Measurements from ENCODE around the gene GPR108. TPM values are rescaled to one million over a fixed set of nuclear protein-coding genes. Genes with fewer than 3 reads are reported as not detected.

GPR108 gene
- total and polyA plus RNA-seq, 2 of the 13 experiments (the other 11 are each of a cell fraction or from before 2014, with no cell fraction given) = 36.4 to 63.0 TPM

GRCh38 chr19:6725513-6726231 lies 11.7 kb downstream of the GPR108 start:
- BruUV-seq (replicated peaks) = no TSS peak
- Histone ChIP-seq H2AFZ (ENCODE audit: low read length) (no peak overlapping the region), H3K4me1 (ENCODE audit: insufficient read depth, low read length) (peaks cover 95% of the 10 kb centered on the region), H3K9ac (ENCODE audit: insufficient read depth, low read depth, low read length) (peak overlapping the region; percentile 70), H3K27ac (ENCODE audit: extremely low read length, insufficient read depth, low read length) (peak overlapping the region; percentile 90), H3K4me3 (replicated peaks in 1 of 3; ENCODE audit: insufficient read depth in 1 of 3, low read depth in 2 of 3, low read length in 3 of 3) (peak overlapping the region in 2 of 3 experiments; percentile 33 to 58; a peak in 2 of 6 replicates), H3K27me3 (ENCODE audit: control insufficient read depth in 1 of 2, insufficient read depth in 2 of 2, low read length in 2 of 2) (no peaks in the 10 kb centered on the region), H3K36me3 (replicated peaks in 1 of 2; ENCODE audit: control insufficient read depth in 1 of 2, insufficient read depth in 2 of 2, low read length in 2 of 2) (no peaks in the 10 kb centered on the region), H3K4me2 (ENCODE audit: low read depth, low read length) (peak overlapping the region; percentile 90), H3K79me2 (ENCODE audit: insufficient read depth, low read length) (peaks cover 6% of the 10 kb centered on the region), H3K9me3 (ENCODE audit: low read length) (no peaks in the 10 kb centered on the region), H4K20me1 (ENCODE audit: insufficient read depth, low read length) (no peaks in the 10 kb centered on the region)
- WGBS (ENCODE audit: low lambda C conversion rate) = 50% methylated on average over 16 of the region's 16 CpGs
- in situ Hi-C loops (cut with HindIII; ENCODE audit: extremely low pct_ligation_motif_present, low pct_unique_long_range_greater_than_20kb) = no loop called here
- ChIA-PET CTCF (ENCODE audit: low intra/inter-chr PET ratio, low total read pairs) (no interaction called here), POLR2A (interaction anchor here (0.6 to 8.0 kb wide), 10 partner anchors 10 to 353 kb away, joined by 3 to 278 read pairs (median 4); partner anchors contain the start of genes ALKBH7 and GPR108)
- intact Hi-C loops (cut with micrococcal nuclease; ENCODE audit: unreplicated experiment) = no loop called here
- peak; percentile 88 for DNase-seq (ENCODE audit: low spot score)
- peak; percentile 55 for ATAC-seq
- FAIRE-seq = peak; percentile 96
- TF ChIP-seq PAXIP1 (CRISPR knock-in tag; conservative IDR thresholded peaks at IDR 0.05) = peak; percentile 89
- peak in 1 of 2 experiments; percentile 42; a peak in 2 of 4 replicates for TF ChIP-seq POLR2A (IDR thresholded peaks at IDR 0.05; ENCODE audit: insufficient read depth in 1 of 2, low read depth in 2 of 2, low read length in 2 of 2)
- TF ChIP-seq ZFX (CRISPR knock-in tag; IDR thresholded peaks at IDR 0.05; ENCODE audit: low read depth) = peak; percentile 30; the same call in 1 of the 2 replicates
- peak; percentile 56 for TF ChIP-seq ARID5B (CRISPR knock-in tag; IDR thresholded peaks at IDR 0.05)
- TF ChIP-seq ATF7 (IDR thresholded peaks at IDR 0.05) = no peak
- TF ChIP-seq ATF7 (CRISPR knock-in tag; IDR thresholded peaks at IDR 0.05) = no peak
- TF ChIP-seq BRD4 (CRISPR knock-in tag; IDR thresholded peaks at IDR 0.05) = 0 out of 2 replicates have a peak, but pooled peaks have one; percentile 17
- peak; percentile 88 for TF ChIP-seq RXRB (CRISPR knock-in tag; IDR thresholded peaks at IDR 0.05; ENCODE audit: borderline replicate concordance)
- TF ChIP-seq NFE2L1 (CRISPR knock-in tag; IDR thresholded peaks at IDR 0.05; ENCODE audit: borderline replicate concordance) = no peak
- no peak for TF ChIP-seq ZNF629 (CRISPR knock-in tag; conservative IDR thresholded peaks at IDR 0.05)
- no peak for TF ChIP-seq IRF9 (CRISPR knock-in tag; IDR thresholded peaks at IDR 0.05; ENCODE audit: borderline replicate concordance)
- no peak for TF ChIP-seq ATF3 (CRISPR knock-in tag; IDR thresholded peaks at IDR 0.05)
- TF ChIP-seq MATR3 (CRISPR knock-in tag; IDR thresholded peaks at IDR 0.05) = no peak
- 0 out of 2 replicates have a peak, but pooled peaks have one; percentile 29 for TF ChIP-seq KAT8 (CRISPR knock-in tag; IDR thresholded peaks at IDR 0.05)
- TF ChIP-seq XRCC5 (optimal IDR thresholded peaks at IDR 0.05; ENCODE audit: low read length) = peak; percentile 14
- TF ChIP-seq NFIB (CRISPR knock-in tag; IDR thresholded peaks at IDR 0.05; ENCODE audit: borderline replicate concordance) = no peak
